Measurements from ENCODE around the gene ANKRD28. TPM values are rescaled to one million over a fixed set of nuclear protein-coding genes. Genes with fewer than 3 reads are reported as not detected.

The ANKRD28 gene
- total RNA-seq, 1 experiment from 2014 or later, result 47.5 TPM

GRCh38 chr3:15728766-15729165 is 69.0 kb downstream of the ANKRD28 start:
- Histone ChIP-seq H4K20me1 (ENCODE audit: insufficient read depth) (no peaks in the 10 kb centered on the region), H3K79me2 (ENCODE audit: insufficient read depth, low read length) (no peaks in the 10 kb centered on the region), H3K27ac (ENCODE audit: low read depth, low read length) (no peak overlapping the region), H3K36me3 (ENCODE audit: control insufficient read depth in 1 of 2, insufficient read depth in 2 of 2, low read length in 2 of 2) (no peaks in the 10 kb centered on the region), H3K4me1 (ENCODE audit: control insufficient read depth in 1 of 2, insufficient read depth in 2 of 2, low read length in 2 of 2) (peaks cover 0 to 7% of the 10 kb centered on the region in 2 experiments; a peak in 1 of 4 replicates), H2AFZ (ENCODE audit: low read depth, low read length, poor library complexity, severe bottlenecking) (no peak overlapping the region), H3K9ac (ENCODE audit: low read length) (no peak overlapping the region), H3K27me3 (ENCODE audit: insufficient read depth, low read length) (no peaks in the 10 kb centered on the region), H3K4me3 (replicated peaks in 1 of 2; ENCODE audit: low read depth in 1 of 2, low read length in 2 of 2) (no peak overlapping the region), H3K9me3 (ENCODE audit: control insufficient read depth in 1 of 2, insufficient read depth in 1 of 2, low read depth in 1 of 2, low read length in 2 of 2) (no peaks in the 10 kb centered on the region), H3K9me2 (ENCODE audit: insufficient read depth) (no peaks in the 10 kb centered on the region), H3K4me2 (ENCODE audit: low read length) (no peak overlapping the region)
- ATAC-seq, result no peak
- intact Hi-C loops (cut with micrococcal nuclease), result no loop called here
- no peak for DNase-seq (ENCODE audit: low read depth, low spot score)
- ChIA-PET RAD21 (ENCODE audit: low non-redundant PET in 1 of 2, low total read pairs in 2 of 2, uncharacterized antibody in 2 of 2, unreplicated experiment in 2 of 2) (no interaction called here), POLR2A (no interaction called here), CTCF (no interaction called here)
- TF ChIP-seq SP1 (IDR thresholded peaks at IDR 0.05; ENCODE audit: low read depth), result no peak
- no peak for TF ChIP-seq ZNF274 (IDR thresholded peaks at IDR 0.05; ENCODE audit: low read depth, low read length)
- no peak for TF ChIP-seq RAD21 (IDR thresholded peaks at IDR 0.05; ENCODE audit: low read depth)
- TF ChIP-seq POLR2AphosphoS5 (IDR thresholded peaks at IDR 0.05; ENCODE audit: low read depth, low read length), result no peak
- TF ChIP-seq CEBPB (IDR thresholded peaks at IDR 0.05; ENCODE audit: low read depth), result no peak
- TF ChIP-seq, protein P1, sequence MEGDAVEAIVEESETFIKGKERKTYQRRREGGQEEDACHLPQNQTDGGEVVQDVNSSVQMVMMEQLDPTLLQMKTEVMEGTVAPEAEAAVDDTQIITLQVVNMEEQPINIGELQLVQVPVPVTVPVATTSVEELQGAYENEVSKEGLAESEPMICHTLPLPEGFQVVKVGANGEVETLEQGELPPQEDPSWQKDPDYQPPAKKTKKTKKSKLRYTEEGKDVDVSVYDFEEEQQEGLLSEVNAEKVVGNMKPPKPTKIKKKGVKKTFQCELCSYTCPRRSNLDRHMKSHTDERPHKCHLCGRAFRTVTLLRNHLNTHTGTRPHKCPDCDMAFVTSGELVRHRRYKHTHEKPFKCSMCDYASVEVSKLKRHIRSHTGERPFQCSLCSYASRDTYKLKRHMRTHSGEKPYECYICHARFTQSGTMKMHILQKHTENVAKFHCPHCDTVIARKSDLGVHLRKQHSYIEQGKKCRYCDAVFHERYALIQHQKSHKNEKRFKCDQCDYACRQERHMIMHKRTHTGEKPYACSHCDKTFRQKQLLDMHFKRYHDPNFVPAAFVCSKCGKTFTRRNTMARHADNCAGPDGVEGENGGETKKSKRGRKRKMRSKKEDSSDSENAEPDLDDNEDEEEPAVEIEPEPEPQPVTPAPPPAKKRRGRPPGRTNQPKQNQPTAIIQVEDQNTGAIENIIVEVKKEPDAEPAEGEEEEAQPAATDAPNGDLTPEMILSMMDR (IDR thresholded peaks at IDR 0.05 in 2 of 3, conservative IDR thresholded peaks at IDR 0.05 in 1 of 3; ENCODE audit: borderline replicate concordance in 1 of 3, insufficient read depth in 1 of 3, low read depth in 2 of 3, low read length in 2 of 3), result no peak
- TF ChIP-seq JUND (IDR thresholded peaks at IDR 0.05), result no peak
- TF ChIP-seq EZH2phosphoT487 (IDR thresholded peaks at IDR 0.05; ENCODE audit: borderline replicate concordance), result no peak
- TF ChIP-seq, protein P2, sequence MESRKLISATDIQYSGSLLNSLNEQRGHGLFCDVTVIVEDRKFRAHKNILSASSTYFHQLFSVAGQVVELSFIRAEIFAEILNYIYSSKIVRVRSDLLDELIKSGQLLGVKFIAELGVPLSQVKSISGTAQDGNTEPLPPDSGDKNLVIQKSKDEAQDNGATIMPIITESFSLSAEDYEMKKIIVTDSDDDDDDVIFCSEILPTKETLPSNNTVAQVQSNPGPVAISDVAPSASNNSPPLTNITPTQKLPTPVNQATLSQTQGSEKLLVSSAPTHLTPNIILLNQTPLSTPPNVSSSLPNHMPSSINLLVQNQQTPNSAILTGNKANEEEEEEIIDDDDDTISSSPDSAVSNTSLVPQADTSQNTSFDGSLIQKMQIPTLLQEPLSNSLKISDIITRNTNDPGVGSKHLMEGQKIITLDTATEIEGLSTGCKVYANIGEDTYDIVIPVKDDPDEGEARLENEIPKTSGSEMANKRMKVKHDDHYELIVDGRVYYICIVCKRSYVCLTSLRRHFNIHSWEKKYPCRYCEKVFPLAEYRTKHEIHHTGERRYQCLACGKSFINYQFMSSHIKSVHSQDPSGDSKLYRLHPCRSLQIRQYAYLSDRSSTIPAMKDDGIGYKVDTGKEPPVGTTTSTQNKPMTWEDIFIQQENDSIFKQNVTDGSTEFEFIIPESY (IDR thresholded peaks at IDR 0.05; ENCODE audit: extremely low read depth, insufficient replicate concordance, low read length), result no peak
- TF ChIP-seq ELF1 (IDR thresholded peaks at IDR 0.05; ENCODE audit: borderline replicate concordance, low read depth), result no peak
- no peak for TF ChIP-seq ZFX (IDR thresholded peaks at IDR 0.05)
- TF ChIP-seq, protein P3, sequence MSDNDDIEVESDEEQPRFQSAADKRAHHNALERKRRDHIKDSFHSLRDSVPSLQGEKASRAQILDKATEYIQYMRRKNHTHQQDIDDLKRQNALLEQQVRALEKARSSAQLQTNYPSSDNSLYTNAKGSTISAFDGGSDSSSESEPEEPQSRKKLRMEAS (IDR thresholded peaks at IDR 0.05), result no peak
- TF ChIP-seq EZH2 (IDR thresholded peaks at IDR 0.05), result no peak
- TF ChIP-seq SIN3A (IDR thresholded peaks at IDR 0.05; ENCODE audit: low read depth), result no peak
- no TSS peak for BruUV-seq (replicated peaks)
